GM06990 (cell line): Measurements from ENCODE around the gene NTSR2.

Experiments
- DNase-seq: peaks from one replicate; pipeline ENCODE4 v3.0.0-alpha.2; 2011; ENCODE audit not compliant: insufficient read length; ENCODE audit errors: extremely low read depth
- H3K27me3 ChIP-seq: replicated peaks from 2 replicates; pipeline ENCODE4 v1.6.0; 2011; ENCODE audit warnings: low read length; ENCODE audit not compliant: control insufficient read depth, insufficient read depth
- H3K36me3 ChIP-seq: 2 replicates; pipeline ENCODE4 v1.5.1; 2011; ENCODE audit warnings: low read length; ENCODE audit not compliant: control insufficient read depth, insufficient read depth
- H3K4me3 ChIP-seq: replicated peaks from 2 replicates; pipeline ENCODE4 v1.5.1; 2011; ENCODE audit warnings: low read depth, mild to moderate bottlenecking, control low read depth, low read length
- TF ChIP-seq, protein P1 (sequence below): IDR thresholded peaks from 2 replicates; pipeline ENCODE4 v1.5.1; 2011; ENCODE audit warnings: low read length, control low read depth, mild to moderate bottlenecking, inconsistent platforms; ENCODE audit not compliant: insufficient read depth, poor library complexity, severe bottlenecking

Gene NTSR2

DNA sequence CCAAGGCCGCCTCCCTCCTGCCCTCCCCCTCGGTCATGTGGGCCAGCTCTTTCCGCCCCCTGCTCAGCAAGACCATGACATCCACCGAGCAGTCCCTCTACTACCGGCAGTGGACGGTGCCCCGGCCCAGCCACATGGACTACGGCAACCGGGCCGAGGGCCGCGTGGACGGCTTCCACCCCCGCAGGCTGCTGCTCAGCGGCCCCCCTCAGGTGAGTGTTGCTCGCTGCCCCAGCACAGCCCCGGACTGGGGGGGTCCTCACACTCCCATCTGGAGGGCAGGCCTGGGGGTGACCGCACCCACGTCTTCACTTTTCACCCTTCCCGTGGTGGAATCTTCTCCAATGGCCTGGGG lies 51.3 kb downstream of the NTSR2 start:
- Histone ChIP-seq H3K36me3 (no peaks in the 10 kb centered on the region), H3K27me3 (no peaks in the 10 kb centered on the region; the same call in 1 of the 2 replicates), H3K4me3 (no peak overlapping the region)
- DNase-seq, result no peak
- TF ChIP-seq, protein P1, sequence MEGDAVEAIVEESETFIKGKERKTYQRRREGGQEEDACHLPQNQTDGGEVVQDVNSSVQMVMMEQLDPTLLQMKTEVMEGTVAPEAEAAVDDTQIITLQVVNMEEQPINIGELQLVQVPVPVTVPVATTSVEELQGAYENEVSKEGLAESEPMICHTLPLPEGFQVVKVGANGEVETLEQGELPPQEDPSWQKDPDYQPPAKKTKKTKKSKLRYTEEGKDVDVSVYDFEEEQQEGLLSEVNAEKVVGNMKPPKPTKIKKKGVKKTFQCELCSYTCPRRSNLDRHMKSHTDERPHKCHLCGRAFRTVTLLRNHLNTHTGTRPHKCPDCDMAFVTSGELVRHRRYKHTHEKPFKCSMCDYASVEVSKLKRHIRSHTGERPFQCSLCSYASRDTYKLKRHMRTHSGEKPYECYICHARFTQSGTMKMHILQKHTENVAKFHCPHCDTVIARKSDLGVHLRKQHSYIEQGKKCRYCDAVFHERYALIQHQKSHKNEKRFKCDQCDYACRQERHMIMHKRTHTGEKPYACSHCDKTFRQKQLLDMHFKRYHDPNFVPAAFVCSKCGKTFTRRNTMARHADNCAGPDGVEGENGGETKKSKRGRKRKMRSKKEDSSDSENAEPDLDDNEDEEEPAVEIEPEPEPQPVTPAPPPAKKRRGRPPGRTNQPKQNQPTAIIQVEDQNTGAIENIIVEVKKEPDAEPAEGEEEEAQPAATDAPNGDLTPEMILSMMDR, result no peak

DNA sequence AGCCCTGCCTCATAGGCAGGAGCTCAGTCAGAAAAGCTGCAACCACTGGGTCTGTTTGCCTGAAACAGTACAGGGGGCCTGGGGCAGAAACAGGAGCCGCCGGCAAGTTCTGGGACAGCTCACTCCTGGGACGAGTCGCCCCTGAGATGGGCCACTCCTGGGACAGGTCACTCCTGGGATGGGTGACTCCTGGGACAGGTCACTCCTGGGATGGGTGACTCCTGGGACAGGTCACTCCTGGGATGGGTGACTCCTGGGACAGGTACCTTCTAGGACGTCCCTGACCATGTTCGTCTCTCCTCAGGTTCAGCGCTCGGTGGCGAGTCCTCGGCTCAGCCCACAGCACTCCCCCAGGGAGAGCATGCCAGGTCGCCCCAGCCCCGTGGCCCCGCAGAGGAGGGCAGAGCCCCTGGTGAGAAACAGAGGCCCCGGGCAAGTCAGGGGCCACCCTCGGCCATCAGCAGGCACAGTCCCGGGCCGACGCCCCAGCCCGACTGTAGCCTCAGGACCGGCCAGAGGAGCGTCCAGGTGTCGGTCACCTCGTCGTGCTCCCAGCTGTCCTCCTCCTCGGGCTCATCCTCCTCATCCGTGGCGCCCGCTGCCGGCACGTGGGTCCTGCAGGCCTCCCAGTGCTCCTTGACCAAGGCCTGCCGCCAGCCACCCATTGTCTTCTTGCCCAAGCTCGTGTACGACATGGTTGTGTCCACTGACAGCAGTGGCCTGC lies 51.8 kb downstream of the NTSR2 start:
- no peaks in the 10 kb centered on the region for H3K27me3 ChIP-seq
- no peak for DNase-seq
- TF ChIP-seq, protein P1, result no peak
- H3K4me3 ChIP-seq, result no peak overlapping the region
- no peaks in the 10 kb centered on the region for H3K36me3 ChIP-seq

DNA sequence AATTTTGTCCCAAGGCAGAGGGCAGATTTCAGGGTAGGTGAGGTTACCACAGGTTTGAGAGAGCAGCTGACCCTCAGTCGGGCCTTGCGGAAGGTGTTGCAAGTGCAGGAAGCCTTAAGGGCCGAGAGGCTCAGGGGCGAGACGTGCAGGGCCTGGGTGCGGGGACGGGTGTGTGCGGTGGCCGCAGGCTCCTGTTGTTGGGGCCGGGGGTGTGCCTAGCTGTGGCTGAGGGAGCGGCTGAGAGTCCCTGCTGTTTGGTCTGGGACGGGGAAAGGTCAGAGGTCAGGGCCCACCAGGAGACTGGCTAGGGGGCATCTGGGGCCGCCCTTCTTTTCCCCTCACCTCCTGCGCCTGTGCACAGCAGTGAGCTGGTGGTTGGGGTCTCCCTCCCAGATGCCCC lies 52.5 kb downstream of the NTSR2 start:
- H3K36me3 ChIP-seq, result no peaks in the 10 kb centered on the region
- no peak overlapping the region for H3K4me3 ChIP-seq
- TF ChIP-seq, protein P1, result no peak
- H3K27me3 ChIP-seq, result no peaks in the 10 kb centered on the region
- DNase-seq, result no peak

DNA sequence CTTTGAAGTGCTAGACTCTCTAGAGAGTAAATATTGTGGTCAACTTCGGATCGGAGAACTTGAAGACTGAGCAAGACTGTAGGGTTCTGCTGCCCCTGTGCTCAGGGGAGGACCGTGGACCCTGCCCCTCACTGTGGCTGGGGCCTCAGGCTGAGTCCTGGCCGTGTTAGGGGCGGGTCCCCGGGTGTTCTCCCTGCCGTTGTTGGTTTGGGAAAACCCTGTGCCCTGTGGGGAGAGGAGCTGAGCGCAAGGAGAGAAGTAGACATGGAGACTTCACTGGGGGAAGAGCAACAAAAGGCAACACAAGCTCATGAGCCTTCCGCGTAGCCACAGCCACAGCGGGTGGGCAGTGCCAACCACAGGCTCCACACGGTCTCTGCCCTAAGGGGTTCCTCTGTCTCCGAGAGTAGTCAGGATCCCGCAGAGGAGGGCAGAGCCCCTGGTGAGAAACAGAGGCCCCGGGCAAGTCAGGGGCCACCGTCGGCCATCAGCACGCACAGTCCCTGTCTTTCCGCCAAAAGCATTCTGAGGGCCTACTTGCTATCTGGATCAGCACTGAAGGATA lies 53.1 kb downstream of the NTSR2 start:
- no peaks in the 10 kb centered on the region for H3K36me3 ChIP-seq
- TF ChIP-seq, protein P1, result no peak
- H3K27me3 ChIP-seq, result no peaks in the 10 kb centered on the region
- no peak for DNase-seq
- H3K4me3 ChIP-seq, result no peak overlapping the region

DNA sequence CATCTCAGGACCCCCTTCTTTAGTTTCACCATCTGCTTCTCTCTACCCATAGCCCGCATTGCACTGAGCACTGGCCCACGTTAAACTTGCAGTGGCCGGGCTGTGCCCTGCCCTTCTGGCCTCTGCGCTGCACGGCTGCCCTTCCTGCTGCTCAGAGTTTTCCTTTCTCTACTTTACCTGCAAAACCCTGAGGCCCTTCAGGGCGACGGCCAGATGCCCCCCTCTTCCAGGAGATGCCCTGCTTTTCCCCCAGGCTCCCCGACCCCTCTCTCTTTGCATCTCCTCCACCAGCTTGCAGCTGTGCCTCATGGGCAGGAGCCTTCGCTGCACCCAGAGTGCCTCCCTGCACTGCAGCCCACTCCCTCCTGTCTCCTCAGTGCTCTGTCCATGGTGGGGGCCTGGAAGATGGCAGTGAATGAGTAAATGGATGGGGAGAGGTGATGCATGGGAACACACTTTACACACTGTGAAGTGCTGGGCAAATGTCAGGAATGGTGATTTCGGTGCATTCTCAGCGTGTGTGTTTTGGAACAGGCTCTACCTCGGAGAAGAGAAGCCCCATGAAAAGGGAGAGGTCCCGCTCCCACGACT lies 53.8 kb downstream of the NTSR2 start:
- TF ChIP-seq, protein P1, result no peak
- H3K27me3 ChIP-seq, result no peaks in the 10 kb centered on the region
- DNase-seq, result no peak
- no peak overlapping the region for H3K4me3 ChIP-seq
- H3K36me3 ChIP-seq, result no peaks in the 10 kb centered on the region
